ENCODE data around the gene VLDLR.

- TF ChIP-seq CTCF (conservative IDR thresholded peaks at IDR 0.05; ENCODE audit: low read length) (no peak), EZH2phosphoT487 (IDR thresholded peaks at IDR 0.05; ENCODE audit: borderline replicate concordance, low read depth, low read length) (no peak)
Observed at GRCh38 chr9:2623288-2624050, 1.9 kb downstream of the VLDLR start.

Measured in OCI-LY7 (cell line).